Measurements from ENCODE around the gene ZNRF1. TPM values are rescaled to one million over a fixed set of nuclear protein-coding genes. Genes with fewer than 3 reads are reported as not detected.

The ZNRF1 gene
- total and polyA plus RNA-seq, 10 of the 15 experiments (the other 5 are each of a cell fraction or from before 2014, with no cell fraction given): 5.8 to 25.9 (median 14.3) TPM

- TF ChIP-seq E4F1 (IDR thresholded peaks at IDR 0.05; ENCODE audit: borderline replicate concordance, partially characterized antibody): no peak
- TF ChIP-seq ETV6 (conservative IDR thresholded peaks at IDR 0.05 in 1 of 2, IDR thresholded peaks at IDR 0.05 in 1 of 2; ENCODE audit: borderline replicate concordance in 1 of 2, low read depth in 1 of 2): no peak; a peak in 1 of 4 replicates
- TF ChIP-seq NR2C1 (IDR thresholded peaks at IDR 0.05): no peak
- no peak for TF ChIP-seq ESRRA (IDR thresholded peaks at IDR 0.05; ENCODE audit: low read length)
- TF ChIP-seq HDAC6 (IDR thresholded peaks at IDR 0.05; ENCODE audit: unreplicated experiment): no peak
- no peak for TF ChIP-seq KAT2A (conservative IDR thresholded peaks at IDR 0.05; ENCODE audit: control insufficient read depth, low read depth, low read length)
- TF ChIP-seq ZNF24 (IDR thresholded peaks at IDR 0.05): no peak
- TF ChIP-seq SMAD5 (IDR thresholded peaks at IDR 0.05; ENCODE audit: low read depth): no peak
- no peak for TF ChIP-seq SPI1 (IDR thresholded peaks at IDR 0.05; ENCODE audit: borderline replicate concordance, insufficient read depth, low read depth, low read length)
- no peak for TF ChIP-seq POLR2AphosphoS2 (IDR thresholded peaks at IDR 0.05; ENCODE audit: low read depth, low read length)
- no peak for TF ChIP-seq KLF5 (IDR thresholded peaks at IDR 0.05; ENCODE audit: partially characterized antibody)
- no peak for TF ChIP-seq RAD51 (IDR thresholded peaks at IDR 0.05)
- TF ChIP-seq KDM1A (IDR thresholded peaks at IDR 0.05; ENCODE audit: borderline replicate concordance): no peak; the same call in 1 of the 2 replicates
- TF ChIP-seq SUPT20H (IDR thresholded peaks at IDR 0.05; ENCODE audit: borderline replicate concordance, control insufficient read depth, low read depth, low read length): no peak
- peak; percentile 84 for TF ChIP-seq CBFB (IDR thresholded peaks at IDR 0.05; ENCODE audit: low read depth)
- TF ChIP-seq IKZF1 (conservative IDR thresholded peaks at IDR 0.05): peak; percentile 53
- peak; percentile 54 for TF ChIP-seq RELA (IDR thresholded peaks at IDR 0.05; ENCODE audit: borderline replicate concordance, partially characterized antibody)
- 0 out of 2 replicates have a peak, but pooled peaks have one; percentile 54 for TF ChIP-seq YY1 (IDR thresholded peaks at IDR 0.05; ENCODE audit: low read depth, low read length)
- no peak for TF ChIP-seq GATAD2B (conservative IDR thresholded peaks at IDR 0.05; ENCODE audit: low read depth)
- TF ChIP-seq RFX5 (IDR thresholded peaks at IDR 0.05; ENCODE audit: low read depth, low read length): no peak
- peak; percentile 95 for TF ChIP-seq RUNX3 (IDR thresholded peaks at IDR 0.05; ENCODE audit: low read length)
- TF ChIP-seq NFYA (IDR thresholded peaks at IDR 0.05; ENCODE audit: borderline replicate concordance, low read depth, low read length): no peak
- no peak for TF ChIP-seq ZNF274 (IDR thresholded peaks at IDR 0.05; ENCODE audit: insufficient read depth, insufficient read length)
- TF ChIP-seq, protein P1, sequence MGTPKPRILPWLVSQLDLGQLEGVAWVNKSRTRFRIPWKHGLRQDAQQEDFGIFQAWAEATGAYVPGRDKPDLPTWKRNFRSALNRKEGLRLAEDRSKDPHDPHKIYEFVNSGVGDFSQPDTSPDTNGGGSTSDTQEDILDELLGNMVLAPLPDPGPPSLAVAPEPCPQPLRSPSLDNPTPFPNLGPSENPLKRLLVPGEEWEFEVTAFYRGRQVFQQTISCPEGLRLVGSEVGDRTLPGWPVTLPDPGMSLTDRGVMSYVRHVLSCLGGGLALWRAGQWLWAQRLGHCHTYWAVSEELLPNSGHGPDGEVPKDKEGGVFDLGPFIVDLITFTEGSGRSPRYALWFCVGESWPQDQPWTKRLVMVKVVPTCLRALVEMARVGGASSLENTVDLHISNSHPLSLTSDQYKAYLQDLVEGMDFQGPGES (IDR thresholded peaks at IDR 0.05): no peak
- no peak for TF ChIP-seq ZSCAN29 (IDR thresholded peaks at IDR 0.05)
- no peak for TF ChIP-seq SREBF1 (IDR thresholded peaks at IDR 0.05; ENCODE audit: low read length)
- peak; percentile 37; the same call in 1 of the 2 replicates for TF ChIP-seq TCF12 (IDR thresholded peaks at IDR 0.05; ENCODE audit: low read depth, low read length)
These were observed at the start of gene ZNRF1 (continued) for GRCh38 chr16:74998481-74999218.

All from GM12878 (cell line).